WTC11 (cell line): ENCODE data around the gene GPR39.

Experiments
- E2F4 ChIP-seq: sonication (generic); formaldehyde crosslinking; IDR thresholded peaks from 2 replicates; pipeline ENCODE4 v1.8.1; 2022; ENCODE audit warnings: low read depth, mild to moderate bottlenecking, moderate library complexity, missing genetic modification reagents, borderline replicate concordance
- NFATC4 ChIP-seq: fragments of 250-450 bp; sonication (Bioruptor Pico); IDR thresholded peaks from 2 replicates; pipeline ENCODE4 v1.9.0; 2021; ENCODE audit warnings: mild to moderate bottlenecking

DNA sequence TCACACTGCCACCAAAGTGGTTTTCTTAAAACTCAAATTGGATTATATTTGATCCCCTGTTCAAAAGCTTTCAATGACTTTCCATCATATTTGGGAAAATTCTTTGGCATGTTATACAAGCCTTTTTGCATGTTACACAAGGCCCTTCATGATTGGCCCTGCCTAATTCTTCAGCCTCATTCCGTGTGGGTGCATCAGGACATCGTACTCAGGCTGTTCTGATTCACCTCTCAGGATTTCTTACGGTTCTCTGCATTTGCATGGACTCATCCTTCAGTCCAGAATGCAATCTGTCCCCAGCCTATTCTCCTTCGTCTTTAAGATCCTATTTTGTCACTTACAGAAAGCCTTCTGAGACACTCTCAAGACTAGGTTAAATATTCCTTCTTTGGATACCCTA is 145.6 kb downstream of the GPR39 start:
- TF ChIP-seq E2F4 (CRISPR knock-in tag), result no peak
- TF ChIP-seq NFATC4 (CRISPR knock-in tag), result no peak
